Body of pancreas (tissue), 4 donors: Measurements from ENCODE around the gene L3MBTL2.

ENCODE experiments used
- CTCF ChIP-seq, 7 experiments: fragments of 450-650 bp in 4 of 7; fragments of 200-600 bp in 3 of 7; sonication (generic) in 3 of 7; IDR thresholded peaks; one replicate each; pipeline ENCODE4 v1.5.1; 2016 to 2019; ENCODE audit warnings: antibody characterized with exemption in 7 of 7
- POLR2A ChIP-seq, 3 donors: fragments of 450-650 bp; IDR thresholded peaks; one replicate each; pipeline ENCODE4 v1.6.1; 2016; ENCODE audit warnings: antibody characterized with exemption in 3 of 3, mild to moderate bottlenecking in 2 of 3

GRCh38 chr22:41274856-41275255 is 69.7 kb downstream of the L3MBTL2 start:
- TF ChIP-seq CTCF (IDR thresholded peaks at IDR 0.05): no peak
- TF ChIP-seq POLR2A (IDR thresholded peaks at IDR 0.05): no peak
